ENCODE data around the gene PLEKHG3. TPM values are rescaled to one million over a fixed set of nuclear protein-coding genes. Genes with fewer than 3 reads are reported as not detected.

The PLEKHG3 gene
- total RNA-seq (2013), result 16.0 TPM
- polyA plus RNA-seq, result 10 to 100 TPM in 2 of 3 donors, 1 to 10 TPM in 1; 6.3 to 21.6 (median 13.0) TPM
- polyA minus RNA-seq, result 11.6 and 22.2 TPM in 2 replicates
- total RNA-seq, result 3.5 to 23.5 (median 19.7) reads per million in 11 experiments

GRCh38 chr14:64704143-64704742, at the start of gene PLEKHG3:
Gene PLEKHG3, plus strand, starts transcription at chr14:64704424. Its CDS starts 23,208 bp downstream, at chr14:64727632.
- intact Hi-C loops (cut with micrococcal nuclease), result no loop called here
- Histone ChIP-seq H3K4me2 (replicated peaks; ENCODE audit: extremely low read depth, low read length, poor library complexity, severe bottlenecking) (peak within 1 kb of the TSS; percentile 97), H3K9me3 (replicated peaks in 1 of 2; ENCODE audit: control insufficient read depth in 1 of 2, insufficient read depth in 1 of 2, low read length in 2 of 2) (no peaks in the 10 kb centered on the region), H3K9ac (ENCODE audit: insufficient read depth, low read length, poor library complexity, severe bottlenecking) (peak within 1 kb of the TSS; percentile 80), H3K27ac (ENCODE audit: low read depth in 1 of 2, low read length in 2 of 2) (peak within 1 kb of the TSS; percentile 61 to 68), H3K27me3 (ENCODE audit: control insufficient read depth in 2 of 2, insufficient read depth in 2 of 2, low read length in 2 of 2) (peaks cover 27 to 34% of the 10 kb centered on the region in 2 donors), H3K4me3 (replicated peaks in 1 of 3; ENCODE audit: low read depth in 2 of 3, low read length in 3 of 3) (peak within 1 kb of the TSS; percentile 57 to 81 (median 80)), H3K79me2 (ENCODE audit: insufficient read depth, low read length) (peaks cover 8% of the 10 kb centered on the region), H3K36me3 (replicated peaks in 1 of 2; ENCODE audit: control insufficient read depth in 1 of 2, insufficient read depth in 2 of 2, low read length in 2 of 2) (no peaks in the 10 kb centered on the region), H4K20me1 (ENCODE audit: insufficient read depth, low read length) (no peaks in the 10 kb centered on the region), H2AFZ (ENCODE audit: insufficient read depth, low read depth, low read length, poor library complexity, severe bottlenecking) (peak within 1 kb of the TSS; percentile 88), H3K4me1 (ENCODE audit: control insufficient read depth in 1 of 2, insufficient read depth in 2 of 2, low read length in 2 of 2) (peaks cover 67 to 76% of the 10 kb centered on the region in 2 donors)
- H3K4me1 Mint-ChIP-seq, result peaks cover 72% of the 10 kb centered on the region
- H3K9me3 Mint-ChIP-seq, result peaks cover 0 to 5% (median 0%) of the 10 kb centered on the region in 7 donors
- H3K36me3 Mint-ChIP-seq, result peaks cover 2 to 24% of the 10 kb centered on the region in 2 donors
- no peak for TF ChIP-seq CTCF (IDR thresholded peaks at IDR 0.05)
- DNase-seq, result peak in 1 of 3 donors; percentile 34
- peak within 1 kb of the TSS; percentile 84 to 95 for H3K4me3 Mint-ChIP-seq
- under 1% methylated on average over 65 of the region's 69 CpGs for WGBS (ENCODE audit: insufficient coverage)
- H3K27ac Mint-ChIP-seq, result peak within 1 kb of the TSS; percentile 87 to 95 (median 90)
- H3K27me3 Mint-ChIP-seq (ENCODE audit: low read depth in 3 of 3), result peaks cover 23 to 41% (median 25%) of the 10 kb centered on the region in 3 donors

DNA sequence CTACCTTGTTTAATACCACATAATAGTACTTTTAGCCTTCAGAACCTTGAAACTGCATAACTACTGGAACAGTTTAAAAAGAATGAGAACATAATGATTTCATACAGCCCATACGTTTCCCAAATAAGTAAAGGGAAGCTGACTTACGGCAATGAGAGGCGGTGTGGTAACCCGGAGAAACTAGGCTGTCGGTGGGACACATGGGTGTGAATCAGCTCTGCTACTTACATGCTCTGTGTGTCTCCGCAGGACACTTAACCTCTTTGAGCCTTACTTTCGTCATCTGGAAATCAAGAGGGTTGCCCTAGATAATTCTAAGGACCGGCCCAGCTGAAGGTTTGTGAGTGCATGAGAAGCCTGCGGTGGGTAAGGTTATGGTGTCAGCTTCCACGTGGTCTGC, 49.3 kb upstream of the PLEKHG3 start:
- peaks cover 16 to 25% (median 21%) of the 10 kb centered on the region in 3 donors for H3K27me3 Mint-ChIP-seq (ENCODE audit: low read depth in 3 of 3)
- H3K36me3 ChIP-seq (replicated peaks in 1 of 2; ENCODE audit: control insufficient read depth in 1 of 2, insufficient read depth in 2 of 2, low read length in 2 of 2), result no peaks in the 10 kb centered on the region

More for the DNA sequence above, 49.3 kb upstream of the PLEKHG3 start:
- Mint-ChIP-seq H3K36me3 (no peaks in the 10 kb centered on the region), H3K4me3 (peak overlapping the region in 1 of 2 donors; percentile 75), H3K4me1 (peaks cover 34% of the 10 kb centered on the region), H3K9me3 (peaks cover 0 to 12% (median 8%) of the 10 kb centered on the region in 7 donors), H3K27ac (peak overlapping the region; percentile 83 to 96 (median 93))
- no peaks in the 10 kb centered on the region for H3K9me3 ChIP-seq (replicated peaks in 1 of 2; ENCODE audit: control insufficient read depth in 1 of 2, insufficient read depth in 1 of 2, low read length in 2 of 2)
- peaks cover 6 to 10% of the 10 kb centered on the region in 2 donors for H3K27me3 ChIP-seq (ENCODE audit: control insufficient read depth in 2 of 2, insufficient read depth in 2 of 2, low read length in 2 of 2)
- intact Hi-C loops (cut with micrococcal nuclease), result loop anchor here in 1 of 2 donors (10.0 kb wide), 2 partner anchors 150 to 260 kb away; partner anchors contain the start of genes CHURC1, ZBTB1 and ZBTB25
- peak overlapping the region in 1 of 3 experiments; percentile 24 for H3K4me3 ChIP-seq (replicated peaks in 1 of 3; ENCODE audit: low read depth in 2 of 3, low read length in 3 of 3)
- DNase-seq, result peak; percentile 87 to 97 (median 91)
- H3K4me1 ChIP-seq (ENCODE audit: control insufficient read depth in 1 of 2, insufficient read depth in 2 of 2, low read length in 2 of 2), result peaks cover 19 to 34% of the 10 kb centered on the region in 2 donors
- H3K4me2 ChIP-seq (replicated peaks; ENCODE audit: extremely low read depth, low read length, poor library complexity, severe bottlenecking), result peak overlapping the region; percentile 57
- H3K79me2 ChIP-seq (ENCODE audit: insufficient read depth, low read length), result no peaks in the 10 kb centered on the region
- peak overlapping the region in 1 of 2 donors; percentile 94 for H3K27ac ChIP-seq (ENCODE audit: low read depth in 1 of 2, low read length in 2 of 2)
- H3K9ac ChIP-seq (ENCODE audit: insufficient read depth, low read length, poor library complexity, severe bottlenecking), result peak overlapping the region; percentile 62
- no peak overlapping the region for H2AFZ ChIP-seq (ENCODE audit: insufficient read depth, low read depth, low read length, poor library complexity, severe bottlenecking)
- TF ChIP-seq CTCF (IDR thresholded peaks at IDR 0.05), result no peak
- H4K20me1 ChIP-seq (ENCODE audit: insufficient read depth, low read length), result no peaks in the 10 kb centered on the region
- WGBS (ENCODE audit: insufficient coverage), result 95% methylated on average over 3 of the region's 10 CpGs

Data from CD14-positive monocyte (primary cell).